WTC11 (cell line): ENCODE results near the gene USP48. TPM values are rescaled to one million over a fixed set of nuclear protein-coding genes. Genes with fewer than 3 reads are reported as not detected.

Experiments
- ATAC-seq: fragments of 200-7000 bp; cut with Tn5 transposase; 2 replicates; pipeline ENCODE4 v1.10.0; 2021; ENCODE audit warnings: mild to moderate bottlenecking, moderate library complexity
- CTCF ChIA-PET: fragments of 300-600 bp; sonication (Branson Sonifier 250); formaldehyde crosslinking; loops from one replicate; lab custom pipeline; 2021; ENCODE audit warnings: antibody characterized with exemption; lab: Charles Lee
- POLR2A ChIA-PET: fragments of 350-600 bp; sonication (Branson Sonifier 250); formaldehyde crosslinking; loops from one replicate; lab custom pipeline; 2021; ENCODE audit warnings: antibody characterized with exemption; lab: Charles Lee
- DNase-seq: peaks from one replicate; pipeline ENCODE4 v3.0.0; 2021; ENCODE audit warnings: low spot score
- H3K27ac Mint-ChIP-seq: 2 replicates; pipeline ENCODE4 v1.8.0; 2021; ENCODE audit warnings: mixed read lengths
- H3K27me3 Mint-ChIP-seq: 2 replicates; pipeline ENCODE4 v1.8.0; 2021; ENCODE audit warnings: low read depth, mild to moderate bottlenecking, moderate library complexity, mixed read lengths
- H3K36me3 Mint-ChIP-seq: 2 replicates; pipeline ENCODE4 v1.8.0; 2021; ENCODE audit warnings: mixed read lengths
- H3K4me1 Mint-ChIP-seq: 2 replicates; pipeline ENCODE4 v1.8.0; 2022; ENCODE audit warnings: mixed read lengths
- H3K4me3 Mint-ChIP-seq: 2 replicates; pipeline ENCODE4 v1.8.0; 2021; ENCODE audit warnings: mild to moderate bottlenecking, moderate library complexity, mixed read lengths
- H3K9me3 Mint-ChIP-seq: 2 replicates; pipeline ENCODE4 v1.8.0; 2021; ENCODE audit warnings: mixed read lengths
- ARID4B ChIP-seq: sonication (generic); formaldehyde crosslinking; IDR thresholded peaks from 2 replicates; pipeline ENCODE4 v1.8.0; 2023; ENCODE audit warnings: missing genetic modification reagents, mild to moderate bottlenecking, borderline replicate concordance
- CTCF ChIP-seq: fragments of 200-600 bp; IDR thresholded peaks from 2 replicates; pipeline ENCODE4 v1.8.0; 2022; ENCODE audit warnings: antibody characterized with exemption
- E2F1 ChIP-seq: sonication (generic); formaldehyde crosslinking; IDR thresholded peaks from 2 replicates; pipeline ENCODE4 v1.8.0; 2022; ENCODE audit warnings: mild to moderate bottlenecking, missing genetic modification reagents
- E2F4 ChIP-seq: sonication (generic); formaldehyde crosslinking; IDR thresholded peaks from 2 replicates; pipeline ENCODE4 v1.8.1; 2022; ENCODE audit warnings: low read depth, mild to moderate bottlenecking, moderate library complexity, missing genetic modification reagents, borderline replicate concordance
- ESRRA ChIP-seq: sonication (generic); formaldehyde crosslinking; IDR thresholded peaks from 2 replicates; pipeline ENCODE4 v1.8.1; 2022; ENCODE audit warnings: mild to moderate bottlenecking, missing genetic modification reagents, borderline replicate concordance
- HMGA2 ChIP-seq: fragments of 250-450 bp; sonication (Bioruptor Pico); IDR thresholded peaks from 2 replicates; pipeline ENCODE4 v1.4.0; 2021; ENCODE audit warnings: mild to moderate bottlenecking, moderate library complexity
- IRF1 ChIP-seq: sonication (generic); formaldehyde crosslinking; IDR thresholded peaks from 2 replicates; pipeline ENCODE4 v1.8.0; 2023; ENCODE audit warnings: missing genetic modification reagents
- MXD4 ChIP-seq: fragments of 250-450 bp; sonication (Bioruptor Pico); IDR thresholded peaks from 2 replicates; pipeline ENCODE4 v1.8.0; 2021; ENCODE audit warnings: mild to moderate bottlenecking, moderate library complexity, borderline replicate concordance
- PRDM15 ChIP-seq: sonication (generic); formaldehyde crosslinking; IDR thresholded peaks from 2 replicates; pipeline ENCODE4 v1.8.0; 2022; ENCODE audit warnings: missing genetic modification reagents
- PREB ChIP-seq: sonication (generic); formaldehyde crosslinking; IDR thresholded peaks from 2 replicates; pipeline ENCODE4 v1.8.1; 2022; ENCODE audit warnings: mild to moderate bottlenecking, missing genetic modification reagents, moderate library complexity, borderline replicate concordance
- SP1 ChIP-seq: sonication (generic); formaldehyde crosslinking; conservative IDR thresholded peaks from 2 replicates; pipeline ENCODE4 v1.8.1; 2022; ENCODE audit warnings: missing genetic modification reagents
- TP53 ChIP-seq: sonication (generic); formaldehyde crosslinking; IDR thresholded peaks from 2 replicates; pipeline ENCODE4 v1.8.1; 2023; ENCODE audit warnings: mild to moderate bottlenecking, missing genetic modification reagents
- USF1 ChIP-seq: sonication (generic); formaldehyde crosslinking; IDR thresholded peaks from 2 replicates; pipeline ENCODE4 v1.8.0; 2022; ENCODE audit warnings: mild to moderate bottlenecking, missing genetic modification reagents
- ZNF281 ChIP-seq: sonication (generic); formaldehyde crosslinking; IDR thresholded peaks from 2 replicates; pipeline ENCODE4 v1.8.0; 2023; ENCODE audit warnings: mild to moderate bottlenecking, missing genetic modification reagents
- ZNF317 ChIP-seq: sonication (generic); formaldehyde crosslinking; IDR thresholded peaks from 2 replicates; pipeline ENCODE4 v1.8.1; 2023; ENCODE audit warnings: low read depth, mild to moderate bottlenecking, moderate library complexity, missing genetic modification reagents, borderline replicate concordance
- ZSCAN18 ChIP-seq: fragments of 250-450 bp; sonication (Bioruptor Pico); IDR thresholded peaks from 2 replicates; pipeline ENCODE4 v2.1.2; 2022; ENCODE audit warnings: mild to moderate bottlenecking, moderate library complexity
- total RNA-seq: library from RNA; stranded (reverse); gene quantifications from 3 replicates; pipeline ENCODE4 v1.2.3, GENCODE V29; 2021

Gene USP48
- total RNA-seq, 1 experiment from 2014 or later, result 86.9 TPM

- TF ChIP-seq ZNF281, result no peak
- no peak for TF ChIP-seq CTCF
- no peak for TF ChIP-seq MXD4 (CRISPR knock-in tag)
- no peak for TF ChIP-seq ZNF317 (CRISPR knock-in tag)
- no peak for TF ChIP-seq ARID4B
- no peak for TF ChIP-seq ESRRA (CRISPR knock-in tag)
- TF ChIP-seq E2F1, result no peak
- TF ChIP-seq ZSCAN18 (CRISPR knock-in tag), result no peak
- no peak for TF ChIP-seq SP1 (CRISPR knock-in tag)
- no peak for TF ChIP-seq TP53 (CRISPR knock-in tag)
- no peak for TF ChIP-seq USF1 (CRISPR knock-in tag)
- no peak for TF ChIP-seq HMGA2 (CRISPR knock-in tag)
- TF ChIP-seq E2F4 (CRISPR knock-in tag), result no peak
- no peak for TF ChIP-seq IRF1 (CRISPR knock-in tag)
- no peak for TF ChIP-seq PRDM15 (CRISPR knock-in tag)
- no peak for TF ChIP-seq PREB (CRISPR knock-in tag)
- no peak overlapping the region for H3K27ac Mint-ChIP-seq
These were observed 23.1 kb downstream of the USP48 start for GRCh38 chr1:21759818-21760217.

More at GRCh38 chr1:21759818-21760217, 23.1 kb downstream of the USP48 start:
- peaks cover 20% of the 10 kb centered on the region for H3K4me1 Mint-ChIP-seq
- H3K36me3 Mint-ChIP-seq, result peaks cover 13% of the 10 kb centered on the region
- no peaks in the 10 kb centered on the region for H3K9me3 Mint-ChIP-seq
- no peak overlapping the region for H3K4me3 Mint-ChIP-seq
- ChIA-PET POLR2A (no interaction called here), CTCF (no interaction called here)
- DNase-seq (no peak), ATAC-seq (no peak)
- H3K27me3 Mint-ChIP-seq, result no peaks in the 10 kb centered on the region
